ENCODE measurements around the gene RAB3C.

DNA sequence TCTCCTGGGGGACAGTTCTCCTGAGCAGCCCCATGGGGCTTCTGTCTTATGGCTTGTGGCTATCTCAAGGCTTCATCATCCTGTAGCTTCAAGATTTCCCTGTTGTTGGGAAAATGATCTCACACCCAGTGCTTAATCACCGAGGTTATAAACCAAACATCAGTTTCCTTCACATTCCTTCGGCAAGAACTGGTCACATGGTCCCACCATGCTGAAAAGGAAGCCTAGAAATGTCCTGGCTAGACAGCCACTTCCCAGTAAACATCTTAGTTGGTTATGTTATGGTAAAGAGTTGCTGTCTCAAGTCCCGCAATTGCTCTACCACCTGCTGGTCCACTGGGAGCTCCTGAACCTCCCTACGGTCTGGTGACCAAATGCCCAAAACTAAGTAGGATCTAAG, 66.0 kb downstream of the RAB3C start:
- TF ChIP-seq, protein P1, sequence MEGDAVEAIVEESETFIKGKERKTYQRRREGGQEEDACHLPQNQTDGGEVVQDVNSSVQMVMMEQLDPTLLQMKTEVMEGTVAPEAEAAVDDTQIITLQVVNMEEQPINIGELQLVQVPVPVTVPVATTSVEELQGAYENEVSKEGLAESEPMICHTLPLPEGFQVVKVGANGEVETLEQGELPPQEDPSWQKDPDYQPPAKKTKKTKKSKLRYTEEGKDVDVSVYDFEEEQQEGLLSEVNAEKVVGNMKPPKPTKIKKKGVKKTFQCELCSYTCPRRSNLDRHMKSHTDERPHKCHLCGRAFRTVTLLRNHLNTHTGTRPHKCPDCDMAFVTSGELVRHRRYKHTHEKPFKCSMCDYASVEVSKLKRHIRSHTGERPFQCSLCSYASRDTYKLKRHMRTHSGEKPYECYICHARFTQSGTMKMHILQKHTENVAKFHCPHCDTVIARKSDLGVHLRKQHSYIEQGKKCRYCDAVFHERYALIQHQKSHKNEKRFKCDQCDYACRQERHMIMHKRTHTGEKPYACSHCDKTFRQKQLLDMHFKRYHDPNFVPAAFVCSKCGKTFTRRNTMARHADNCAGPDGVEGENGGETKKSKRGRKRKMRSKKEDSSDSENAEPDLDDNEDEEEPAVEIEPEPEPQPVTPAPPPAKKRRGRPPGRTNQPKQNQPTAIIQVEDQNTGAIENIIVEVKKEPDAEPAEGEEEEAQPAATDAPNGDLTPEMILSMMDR (conservative IDR thresholded peaks at IDR 0.05), result no peak
- 0 out of 2 replicates have a peak, but pooled peaks have one; percentile 3 for TF ChIP-seq ZFX (IDR thresholded peaks at IDR 0.05)
